NCI-H82 treated with DMSO at 0.1 percent for 48 hours (cell line): ENCODE results near the gene FNDC11.

Source experiments
- DNase-seq: peaks from one replicate; lab custom pipeline; 2025; ENCODE audit not compliant: unreplicated experiment; lab: John Stamatoyannopoulos, UW

Gene FNDC11

GRCh38 chr20:63579017-63579694 lies 25.2 kb downstream of the FNDC11 start:
- DNase-seq = no peak

- no peak for DNase-seq
These were observed 27.0 kb downstream of the FNDC11 start for GRCh38 chr20:63580796-63581461.

- no peak for DNase-seq
These were observed 28.6 kb downstream of the FNDC11 start for GRCh38 chr20:63582382-63583063.

GRCh38 chr20:63585616-63586565 lies 31.9 kb downstream of the FNDC11 start:
- no peak for DNase-seq

GRCh38 chr20:63586797-63587196 lies 32.8 kb downstream of the FNDC11 start:
- no peak for DNase-seq

GRCh38 chr20:63587256-63587655 lies 33.3 kb downstream of the FNDC11 start:
- DNase-seq = no peak

GRCh38 chr20:63587776-63588591 lies 34.0 kb downstream of the FNDC11 start:
- no peak for DNase-seq

- DNase-seq = no peak
These were observed 34.7 kb downstream of the FNDC11 start for GRCh38 chr20:63588641-63589041.

GRCh38 chr20:63589261-63590217 lies 35.6 kb downstream of the FNDC11 start:
- no peak for DNase-seq

GRCh38 chr20:63590218-63591146 lies 36.5 kb downstream of the FNDC11 start:
- no peak for DNase-seq

GRCh38 chr20:63591147-63591533 lies 37.2 kb downstream of the FNDC11 start:
- no peak for DNase-seq

- no peak for DNase-seq
These were observed 37.9 kb downstream of the FNDC11 start for GRCh38 chr20:63591786-63592355.

GRCh38 chr20:63592661-63593060 lies 38.7 kb downstream of the FNDC11 start:
- DNase-seq = no peak

- DNase-seq = no peak
These were observed 40.1 kb downstream of the FNDC11 start for GRCh38 chr20:63594043-63594561.

GRCh38 chr20:63595416-63596127 lies 41.6 kb downstream of the FNDC11 start:
- DNase-seq = no peak

GRCh38 chr20:63596423-63596822 lies 42.5 kb downstream of the FNDC11 start:
- no peak for DNase-seq
